HG03196 (cell line): ENCODE measurements around the gene CD226.
A peak's percentile ranks its signal among the peaks of the same experiment; 100 is the strongest.
"Not testable (repeated sequence)": the region's sequence is repeated elsewhere in the genome, so short reads cannot be mapped to it uniquely, and the experiment has no call there.

Source experiments
- ATAC-seq: cut with Tn5 transposase; IDR thresholded peaks from one replicate; pipeline ENCODE4 v1.9.1; 2021; ENCODE audit not compliant: unreplicated experiment

Gene CD226

GRCh38 chr18:69956665-69957620, 9.3 kb upstream of the CD226 start:
- no peak for ATAC-seq

DNA sequence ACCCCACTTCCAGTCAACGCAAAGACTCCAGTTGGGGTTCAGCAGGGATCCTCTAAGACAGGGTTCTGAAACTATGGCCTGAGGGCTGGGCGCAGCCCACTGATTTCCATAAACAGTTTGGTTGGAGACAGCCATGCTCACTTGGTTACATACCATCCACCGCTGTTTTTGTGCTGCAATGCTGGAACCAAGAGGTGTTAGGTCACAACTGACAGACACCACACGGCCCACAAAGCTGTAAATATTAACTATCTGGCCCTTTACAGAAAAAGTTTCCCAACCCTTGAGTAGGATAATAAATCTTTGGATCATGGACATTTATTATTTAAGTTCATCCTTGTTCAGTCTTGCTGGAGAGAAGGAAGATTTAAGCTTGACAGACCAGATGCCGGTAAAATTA, 8.4 kb upstream of the CD226 start:
- ATAC-seq: no peak

DNA sequence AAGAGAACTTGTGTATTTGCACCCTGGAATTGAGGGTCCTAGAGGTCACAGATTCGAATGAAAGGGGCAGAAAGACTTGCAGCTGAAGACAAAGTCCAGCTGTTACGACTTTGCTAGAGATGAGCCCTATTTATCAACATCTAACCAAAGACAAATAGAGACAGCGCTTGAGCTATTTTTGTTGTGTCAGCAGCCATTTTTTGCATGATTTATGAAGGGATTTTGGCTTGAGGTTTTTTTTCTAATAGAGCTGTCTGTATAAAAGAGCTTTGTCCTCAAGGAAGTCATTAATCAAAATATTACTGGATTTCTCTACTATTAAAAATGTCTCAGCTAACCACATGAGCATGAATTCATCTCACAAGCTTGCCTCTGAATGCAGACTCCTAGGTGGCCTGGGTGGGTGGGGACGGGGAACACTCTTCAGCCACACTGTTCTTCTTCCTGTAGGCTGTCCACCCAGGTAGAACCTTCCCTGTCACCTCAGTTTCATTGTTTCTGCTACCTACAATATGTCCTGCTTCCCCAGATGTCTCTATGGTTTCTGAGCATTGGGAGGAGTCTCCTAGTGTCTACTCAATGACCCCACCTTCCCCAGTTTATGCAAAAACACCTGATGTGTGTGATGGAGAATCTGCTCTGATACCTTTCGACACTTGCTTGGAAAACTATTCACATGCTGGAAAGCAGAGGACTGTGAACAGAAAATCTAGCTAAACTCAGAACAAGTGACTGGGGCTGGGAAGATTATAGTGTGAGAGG, 7.2 kb upstream of the CD226 start:
- ATAC-seq: no peak

DNA sequence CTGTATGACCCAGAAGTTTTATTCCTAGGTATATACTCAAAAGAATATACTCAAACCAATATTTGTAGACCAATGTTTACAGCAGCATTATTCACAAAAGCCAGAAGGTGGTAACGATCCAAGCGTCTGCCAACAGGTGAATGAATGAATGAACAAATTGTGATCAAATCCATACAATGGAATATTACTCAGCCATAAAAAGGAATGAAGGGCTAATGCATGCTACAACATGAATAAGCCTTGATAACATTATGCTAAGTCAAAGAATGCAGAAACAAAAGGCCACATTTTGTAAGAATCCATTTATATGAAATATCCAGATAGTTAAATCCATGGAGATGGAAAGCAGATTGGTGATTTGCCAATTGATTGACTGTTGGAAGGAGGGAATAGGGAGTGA, 5.5 kb upstream of the CD226 start:
- no peak for ATAC-seq

GRCh38 chr18:69951182-69951581, 3.5 kb upstream of the CD226 start:
- no peak for ATAC-seq

DNA sequence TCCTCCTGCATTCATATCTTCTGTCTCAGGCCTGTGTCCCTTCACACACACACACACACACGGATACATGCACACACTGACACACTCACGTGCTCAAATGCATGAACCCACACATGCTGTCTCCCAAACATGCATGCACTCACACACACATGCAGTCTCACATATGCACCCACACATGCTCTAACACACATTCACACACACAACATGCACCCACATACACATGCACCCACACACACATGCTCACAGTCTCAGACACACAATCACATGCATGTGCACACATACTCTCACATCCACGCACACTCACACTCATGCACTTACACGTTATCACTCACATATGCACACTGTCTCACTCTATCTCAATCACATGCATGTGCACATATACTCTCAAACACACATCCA, 1.9 kb upstream of the CD226 start:
- ATAC-seq: no peak

DNA sequence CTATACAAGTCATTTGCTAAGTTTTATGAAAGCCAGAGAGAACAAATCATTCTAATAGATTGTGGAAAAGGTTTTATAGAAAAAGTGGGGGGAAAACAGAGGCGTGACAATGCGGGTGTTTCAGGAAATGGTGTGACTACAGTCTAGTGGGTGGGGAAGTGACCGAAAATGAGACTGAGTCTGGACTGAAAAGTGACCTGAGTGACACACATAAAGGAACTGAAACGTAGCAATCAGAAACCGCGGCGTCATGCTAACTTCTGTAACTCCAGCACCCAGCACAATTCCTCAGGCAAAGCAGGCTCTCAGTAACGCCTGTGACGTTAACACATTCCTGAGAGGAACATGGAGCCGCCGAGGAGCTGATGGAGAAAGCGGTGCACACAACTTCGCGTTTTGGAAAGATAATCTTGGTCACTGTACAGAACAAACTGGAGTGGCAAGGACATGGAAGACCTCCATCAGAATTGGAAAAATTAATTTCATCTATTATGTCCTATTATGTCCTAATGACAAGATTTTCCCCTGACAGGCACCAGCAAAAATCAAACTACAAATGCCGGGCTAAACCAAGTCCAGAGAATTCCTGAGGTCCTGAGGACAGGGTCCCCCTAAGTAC, 1.4 kb upstream of the CD226 start:
- ATAC-seq: peak; percentile 90

DNA sequence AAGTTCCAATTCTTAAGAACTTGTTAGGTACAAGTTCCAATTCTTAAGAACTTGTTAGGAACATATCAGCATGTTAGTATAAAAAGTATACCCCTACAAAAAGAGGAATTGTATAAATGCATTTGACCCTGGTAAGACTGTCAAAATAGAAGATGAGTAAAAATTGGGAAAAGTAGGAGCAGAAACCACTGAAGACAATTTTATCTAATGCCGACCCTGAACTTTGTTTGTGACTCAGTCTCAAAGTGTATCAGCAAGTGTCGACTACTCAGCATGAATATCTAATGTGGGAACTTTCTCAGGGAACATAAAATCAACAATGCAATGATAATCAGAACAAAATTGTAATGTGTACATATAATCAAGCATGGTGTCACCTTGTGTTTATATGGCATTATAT, 583 bp upstream of the CD226 start:
- no peak for ATAC-seq

- no peak for ATAC-seq
These were observed 991 bp downstream of the CD226 start for GRCh38 chr18:69946608-69947155.

DNA sequence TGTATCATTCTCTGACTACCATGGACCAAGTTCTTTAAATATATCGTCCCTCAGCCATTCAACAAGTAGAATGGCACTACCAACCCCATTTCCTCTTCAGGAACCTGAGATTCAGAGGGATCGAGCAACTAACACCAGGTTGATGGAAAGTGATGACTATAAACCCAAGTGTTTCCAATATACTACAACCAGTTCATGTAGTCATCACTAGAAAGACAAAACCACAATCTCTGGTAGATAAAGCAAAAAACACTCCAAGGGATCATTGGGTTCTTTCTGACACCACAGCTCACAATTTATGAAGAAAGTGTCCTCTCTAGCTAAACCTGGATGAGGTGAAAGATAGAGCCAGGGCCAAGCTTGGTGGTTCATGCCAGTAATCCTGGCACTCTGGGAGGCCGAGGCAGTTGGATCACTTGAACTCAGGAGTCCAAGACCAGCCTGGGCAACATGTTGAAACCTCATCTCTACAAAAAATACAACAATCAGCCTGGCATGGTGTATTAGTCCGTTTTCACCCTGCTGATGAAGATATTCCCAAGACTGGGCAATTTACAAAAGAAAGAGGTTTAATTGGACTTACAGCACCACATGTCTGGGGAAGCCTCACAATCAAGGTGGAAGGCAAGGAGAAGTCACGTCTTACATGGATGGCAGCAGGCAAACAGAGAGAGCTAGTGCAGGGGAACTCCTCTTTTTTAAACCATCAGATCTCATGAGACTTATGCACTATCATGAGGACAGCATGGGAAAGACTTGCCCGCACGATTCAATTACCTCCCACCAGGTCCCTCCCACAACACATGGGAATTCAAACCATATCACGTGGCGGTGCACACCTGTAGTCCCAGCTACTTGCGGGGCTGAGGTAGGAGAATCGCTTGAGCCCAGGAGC, 2.2 kb downstream of the CD226 start:
- ATAC-seq: no peak

DNA sequence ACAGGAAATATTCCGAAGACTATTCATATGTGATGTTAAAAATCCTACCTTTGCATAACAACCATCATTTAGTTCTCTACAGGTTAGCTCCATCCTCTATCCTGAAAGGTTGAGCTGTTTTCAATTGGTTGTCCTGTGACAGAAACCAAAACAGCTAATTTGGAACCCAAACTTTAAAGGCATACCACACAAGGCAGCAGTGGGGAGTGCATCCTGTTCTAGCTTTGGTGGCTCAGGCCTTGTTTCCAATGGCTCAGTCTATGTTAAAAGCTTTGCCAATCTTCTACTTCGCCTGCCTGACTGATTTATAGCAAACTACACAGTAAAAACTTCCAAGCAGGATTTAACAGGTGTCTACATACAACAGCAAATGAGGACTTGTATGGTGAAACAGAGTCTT, 3.2 kb downstream of the CD226 start:
- no peak for ATAC-seq

DNA sequence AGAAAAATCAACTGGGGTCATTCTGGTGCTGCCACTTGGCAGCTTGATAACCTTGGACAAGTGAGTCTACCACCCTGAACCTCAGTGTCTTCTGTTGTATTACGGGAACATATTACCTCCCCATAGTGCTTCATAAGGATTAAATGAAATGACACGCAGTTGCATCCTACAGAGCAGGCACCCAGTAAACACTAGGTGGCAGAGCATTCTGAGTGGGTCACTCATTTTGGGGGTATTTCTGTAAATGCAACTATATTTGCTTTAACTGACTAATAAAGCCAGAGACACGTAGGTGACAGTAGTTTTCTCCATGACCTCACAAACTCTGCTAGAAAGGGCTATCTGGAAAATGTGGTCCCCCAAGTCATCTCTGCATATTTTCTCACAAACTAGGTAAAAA, 4.7 kb downstream of the CD226 start:
- no peak for ATAC-seq

DNA sequence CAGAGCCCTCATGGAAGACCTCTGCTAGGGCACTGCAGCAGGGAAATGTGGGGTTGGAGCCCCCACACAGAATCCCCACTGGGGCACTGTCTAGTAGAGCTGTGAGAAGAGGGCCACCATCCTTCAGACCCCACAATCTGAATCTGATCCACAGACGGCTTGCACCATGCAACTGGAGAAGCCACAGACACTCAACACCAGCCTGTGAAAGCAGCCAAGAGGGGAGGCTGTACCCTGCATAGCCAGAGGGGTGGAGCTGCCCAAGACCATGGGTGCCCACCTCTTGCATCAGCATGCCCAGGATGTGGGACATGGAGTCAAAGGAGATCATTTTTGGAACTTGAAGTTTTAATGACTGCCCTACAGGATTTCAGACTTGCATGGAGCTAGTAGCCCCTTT, 6.5 kb downstream of the CD226 start:
- no peak for ATAC-seq

DNA sequence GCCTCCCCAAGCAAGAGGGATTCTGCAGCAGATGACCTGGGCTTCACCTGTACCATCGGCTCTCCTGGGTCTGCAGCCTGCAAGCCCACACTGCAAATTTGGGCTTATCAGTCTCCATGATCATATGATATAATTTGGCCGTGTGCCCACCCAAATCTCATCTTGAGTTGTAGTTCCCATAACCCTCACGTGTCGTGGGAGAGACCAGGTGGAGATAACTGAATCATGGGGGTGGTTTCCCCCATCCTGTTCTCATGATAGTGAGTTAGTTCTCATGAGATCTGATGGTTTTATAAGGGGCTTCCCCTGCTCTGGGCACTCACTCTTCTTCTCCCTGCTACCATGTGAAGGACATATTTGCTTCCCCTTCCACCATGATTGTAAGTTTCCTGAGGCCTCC, 7.9 kb downstream of the CD226 start:
- not testable (repeated sequence) for ATAC-seq

DNA sequence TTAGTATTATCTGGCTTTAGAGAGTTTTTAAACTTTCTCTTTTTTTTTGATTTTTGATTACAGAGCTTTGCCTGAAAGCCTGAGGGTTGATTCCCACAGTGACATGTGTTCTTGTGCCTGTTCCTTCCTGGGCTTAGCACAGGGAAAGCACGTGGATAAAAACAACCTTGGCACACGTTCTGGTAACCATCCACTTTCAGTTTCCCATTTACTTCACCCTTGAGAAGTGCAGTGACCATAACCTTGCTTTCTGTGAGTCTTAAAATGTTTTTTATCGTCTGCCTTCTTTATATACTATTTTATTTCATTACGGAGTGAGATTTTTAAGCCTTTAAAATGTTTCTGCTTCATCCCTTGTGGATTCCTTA, 11.5 kb downstream of the CD226 start:
- peak; percentile 41 for ATAC-seq

- ATAC-seq: peak; percentile 92
These were observed 12.1 kb downstream of the CD226 start for GRCh38 chr18:69935319-69936190.

- no peak for ATAC-seq
These were observed 12.9 kb downstream of the CD226 start for GRCh38 chr18:69934601-69935265.

DNA sequence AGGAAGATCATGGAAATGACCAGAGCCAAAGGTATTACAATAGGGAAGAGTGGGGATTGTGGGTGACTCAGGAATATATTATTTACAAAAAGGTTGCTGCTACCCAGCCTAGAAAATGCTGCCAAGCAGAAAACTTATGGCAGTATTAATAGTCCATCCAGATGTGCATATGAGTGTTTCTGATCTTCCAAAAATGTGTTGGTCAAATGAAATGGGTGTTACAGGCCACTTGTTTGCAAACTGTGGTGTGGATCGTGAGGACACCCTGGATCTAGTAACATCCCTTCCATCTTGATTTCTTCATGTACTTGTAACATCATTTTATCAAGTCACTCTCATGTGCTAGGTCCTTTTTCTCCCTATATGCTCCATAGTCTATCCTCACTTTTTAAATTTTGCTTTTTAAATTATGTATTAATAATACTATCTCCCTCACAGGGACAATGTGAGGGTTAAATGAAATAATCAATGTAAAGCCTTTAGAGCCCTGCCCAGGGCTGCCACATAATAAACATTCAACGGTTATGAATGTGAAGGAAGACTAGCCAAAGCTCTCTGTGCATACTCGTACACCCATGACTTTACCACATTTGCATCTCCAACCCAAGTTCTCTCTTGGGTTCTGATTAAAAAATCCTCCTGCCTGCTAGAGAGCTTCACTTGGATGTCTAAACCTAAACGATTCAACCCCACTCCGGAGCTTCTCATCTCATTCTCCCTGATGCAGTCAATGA, 18.5 kb downstream of the CD226 start:
- ATAC-seq: no peak
